ENCODE measurements around the gene EMC7. TPM values are rescaled to one million over a fixed set of nuclear protein-coding genes. Genes with fewer than 3 reads are reported as not detected.

Gene EMC7
- total and polyA plus RNA-seq, 2 of the 13 experiments (the other 11 are each of a cell fraction or from before 2014, with no cell fraction given) = 46.8 to 113 TPM

DNA sequence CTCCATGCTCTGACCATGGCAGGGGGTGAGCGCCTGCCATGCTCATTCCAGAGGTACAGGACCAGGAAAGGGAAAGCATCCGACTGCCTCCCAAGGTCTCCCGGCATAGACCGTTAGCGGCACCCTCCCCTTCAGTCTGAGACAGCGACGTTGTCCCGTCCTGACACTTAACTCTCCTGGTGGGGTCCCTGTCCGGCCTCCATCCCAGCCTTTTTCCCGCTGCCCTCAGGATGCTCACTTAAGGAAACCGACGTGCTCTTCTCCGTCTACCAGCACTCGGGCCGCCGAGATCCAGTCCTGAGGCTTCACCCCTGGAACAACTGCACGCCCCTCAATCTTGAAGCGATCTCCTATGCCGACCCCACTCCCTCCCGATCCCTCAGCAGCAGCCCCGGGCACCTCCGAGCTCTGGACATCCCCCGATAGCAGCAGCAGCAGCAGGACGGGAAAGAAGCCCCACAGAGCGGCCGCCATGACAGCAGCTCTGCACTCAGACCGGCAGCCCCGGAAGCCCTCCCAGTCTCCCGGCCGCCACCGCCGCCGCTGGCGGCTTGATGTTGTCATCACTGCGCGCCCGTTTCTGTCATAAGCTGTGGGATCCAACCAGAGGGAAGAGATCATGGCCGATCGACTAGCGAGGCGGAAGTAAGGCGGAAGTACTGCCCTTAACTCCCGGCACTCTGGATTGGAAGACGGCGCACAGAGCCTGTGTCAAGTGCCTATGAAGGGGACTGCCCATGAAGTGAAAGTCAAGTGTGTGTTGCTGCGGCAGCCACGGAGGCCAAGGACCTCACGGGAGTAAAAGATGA lies at the start of gene EMC7, which contains the start of gene PGBD4 (continued):
- TF ChIP-seq, protein P1, sequence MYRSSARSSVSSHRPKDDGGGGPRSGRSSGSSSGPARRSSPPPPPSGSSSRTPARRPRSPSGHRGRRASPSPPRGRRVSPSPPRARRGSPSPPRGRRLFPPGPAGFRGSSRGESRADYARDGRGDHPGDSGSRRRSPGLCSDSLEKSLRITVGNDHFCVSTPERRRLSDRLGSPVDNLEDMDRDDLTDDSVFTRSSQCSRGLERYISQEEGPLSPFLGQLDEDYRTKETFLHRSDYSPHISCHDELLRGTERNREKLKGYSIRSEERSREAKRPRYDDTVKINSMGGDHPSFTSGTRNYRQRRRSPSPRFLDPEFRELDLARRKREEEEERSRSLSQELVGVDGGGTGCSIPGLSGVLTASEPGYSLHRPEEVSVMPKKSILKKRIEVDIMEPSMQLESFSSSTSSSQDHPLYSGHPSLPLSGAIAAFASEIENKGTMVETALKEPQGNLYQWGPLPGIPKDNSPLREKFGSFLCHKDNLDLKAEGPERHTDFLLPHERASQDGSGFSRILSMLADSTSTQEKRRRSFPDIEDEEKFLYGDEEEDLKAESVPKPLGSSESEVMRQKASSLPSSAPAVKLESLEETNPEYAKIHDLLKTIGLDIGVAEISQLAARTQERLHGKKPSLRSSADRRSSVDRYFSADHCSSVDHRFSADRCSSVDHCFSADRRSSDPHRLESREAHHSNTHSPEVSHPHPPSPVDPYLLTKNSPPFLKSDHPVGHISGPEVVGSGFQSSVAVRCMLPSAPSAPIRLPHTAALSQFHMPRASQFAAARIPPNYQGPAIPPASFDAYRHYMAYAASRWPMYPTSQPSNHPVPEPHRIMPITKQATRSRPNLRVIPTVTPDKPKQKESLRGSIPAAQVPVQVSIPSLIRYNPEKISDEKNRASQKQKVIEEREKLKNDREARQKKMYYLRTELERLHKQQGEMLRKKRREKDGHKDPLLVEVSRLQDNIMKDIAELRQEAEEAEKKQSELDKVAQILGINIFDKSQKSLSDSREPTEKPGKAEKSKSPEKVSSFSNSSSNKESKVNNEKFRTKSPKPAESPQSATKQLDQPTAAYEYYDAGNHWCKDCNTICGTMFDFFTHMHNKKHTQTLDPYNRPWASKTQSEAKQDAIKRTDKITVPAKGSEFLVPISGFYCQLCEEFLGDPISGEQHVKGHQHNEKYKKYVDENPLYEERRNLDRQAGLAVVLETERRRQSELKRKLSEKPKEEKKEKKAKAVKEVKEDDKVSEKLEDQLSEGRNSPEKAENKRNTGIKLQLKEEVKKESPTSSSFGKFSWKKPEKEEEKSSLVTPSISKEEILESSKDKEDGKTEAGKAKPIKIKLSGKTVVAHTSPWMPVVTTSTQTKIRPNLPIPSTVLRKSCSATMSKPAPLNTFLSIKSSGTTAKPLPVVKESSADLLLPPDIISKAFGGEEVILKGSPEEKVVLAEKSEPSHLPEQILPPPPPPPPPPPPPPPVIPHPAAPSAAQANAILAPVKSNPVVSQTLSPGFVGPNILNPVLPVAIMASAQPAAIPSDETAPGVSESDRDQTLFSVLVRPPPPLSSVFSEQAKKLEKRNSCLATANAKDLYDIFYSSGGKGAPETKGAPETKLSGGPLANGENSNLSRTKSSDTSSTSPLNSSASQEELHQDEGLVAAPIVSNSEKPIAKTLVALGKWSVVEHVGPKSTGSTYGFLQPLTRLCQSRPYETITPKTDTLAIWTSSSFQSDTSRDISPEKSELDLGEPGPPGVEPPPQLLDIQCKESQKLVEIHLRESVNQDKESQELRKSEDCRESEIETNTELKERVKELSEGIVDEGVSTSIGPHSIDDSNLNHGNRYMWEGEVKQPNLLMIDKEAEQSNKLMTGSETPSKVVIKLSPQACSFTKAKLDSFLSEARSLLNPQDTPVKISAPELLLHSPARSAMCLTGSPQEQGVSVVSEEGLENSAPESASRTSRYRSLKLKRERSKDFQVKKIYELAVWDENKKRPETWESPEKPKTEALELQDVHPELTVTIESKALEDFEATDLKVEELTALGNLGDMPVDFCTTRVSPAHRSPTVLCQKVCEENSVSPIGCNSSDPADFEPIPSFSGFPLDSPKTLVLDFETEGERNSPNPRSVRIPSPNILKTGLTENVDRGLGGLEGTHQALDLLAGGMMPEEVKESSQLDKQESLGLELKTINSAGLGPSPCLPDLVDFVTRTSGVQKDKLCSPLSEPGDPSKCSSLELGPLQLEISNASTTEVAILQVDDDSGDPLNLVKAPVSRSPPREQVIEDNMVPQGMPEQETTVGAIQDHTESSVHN (CRISPR knock-in tag; IDR thresholded peaks at IDR 0.05) = no peak
- 0 out of 2 replicates have a peak, but pooled peaks have one; percentile 40 for TF ChIP-seq MTF2 (CRISPR knock-in tag; IDR thresholded peaks at IDR 0.05; ENCODE audit: borderline replicate concordance)
- TF ChIP-seq, protein P2, sequence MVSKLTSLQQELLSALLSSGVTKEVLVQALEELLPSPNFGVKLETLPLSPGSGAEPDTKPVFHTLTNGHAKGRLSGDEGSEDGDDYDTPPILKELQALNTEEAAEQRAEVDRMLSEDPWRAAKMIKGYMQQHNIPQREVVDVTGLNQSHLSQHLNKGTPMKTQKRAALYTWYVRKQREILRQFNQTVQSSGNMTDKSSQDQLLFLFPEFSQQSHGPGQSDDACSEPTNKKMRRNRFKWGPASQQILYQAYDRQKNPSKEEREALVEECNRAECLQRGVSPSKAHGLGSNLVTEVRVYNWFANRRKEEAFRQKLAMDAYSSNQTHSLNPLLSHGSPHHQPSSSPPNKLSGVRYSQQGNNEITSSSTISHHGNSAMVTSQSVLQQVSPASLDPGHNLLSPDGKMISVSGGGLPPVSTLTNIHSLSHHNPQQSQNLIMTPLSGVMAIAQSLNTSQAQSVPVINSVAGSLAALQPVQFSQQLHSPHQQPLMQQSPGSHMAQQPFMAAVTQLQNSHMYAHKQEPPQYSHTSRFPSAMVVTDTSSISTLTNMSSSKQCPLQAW (CRISPR knock-in tag; IDR thresholded peaks at IDR 0.05) = peak; percentile 86
- TF ChIP-seq, protein P3, sequence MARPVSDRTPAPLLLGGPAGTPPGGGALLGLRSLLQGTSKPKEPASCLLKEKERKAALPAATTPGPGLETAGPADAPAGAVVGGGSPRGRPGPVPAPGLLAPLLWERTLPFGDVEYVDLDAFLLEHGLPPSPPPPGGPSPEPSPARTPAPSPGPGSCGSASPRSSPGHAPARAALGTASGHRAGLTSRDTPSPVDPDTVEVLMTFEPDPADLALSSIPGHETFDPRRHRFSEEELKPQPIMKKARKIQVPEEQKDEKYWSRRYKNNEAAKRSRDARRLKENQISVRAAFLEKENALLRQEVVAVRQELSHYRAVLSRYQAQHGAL (CRISPR knock-in tag; IDR thresholded peaks at IDR 0.05; ENCODE audit: not compliant biosample characterization) = no peak
- TF ChIP-seq, protein P4, sequence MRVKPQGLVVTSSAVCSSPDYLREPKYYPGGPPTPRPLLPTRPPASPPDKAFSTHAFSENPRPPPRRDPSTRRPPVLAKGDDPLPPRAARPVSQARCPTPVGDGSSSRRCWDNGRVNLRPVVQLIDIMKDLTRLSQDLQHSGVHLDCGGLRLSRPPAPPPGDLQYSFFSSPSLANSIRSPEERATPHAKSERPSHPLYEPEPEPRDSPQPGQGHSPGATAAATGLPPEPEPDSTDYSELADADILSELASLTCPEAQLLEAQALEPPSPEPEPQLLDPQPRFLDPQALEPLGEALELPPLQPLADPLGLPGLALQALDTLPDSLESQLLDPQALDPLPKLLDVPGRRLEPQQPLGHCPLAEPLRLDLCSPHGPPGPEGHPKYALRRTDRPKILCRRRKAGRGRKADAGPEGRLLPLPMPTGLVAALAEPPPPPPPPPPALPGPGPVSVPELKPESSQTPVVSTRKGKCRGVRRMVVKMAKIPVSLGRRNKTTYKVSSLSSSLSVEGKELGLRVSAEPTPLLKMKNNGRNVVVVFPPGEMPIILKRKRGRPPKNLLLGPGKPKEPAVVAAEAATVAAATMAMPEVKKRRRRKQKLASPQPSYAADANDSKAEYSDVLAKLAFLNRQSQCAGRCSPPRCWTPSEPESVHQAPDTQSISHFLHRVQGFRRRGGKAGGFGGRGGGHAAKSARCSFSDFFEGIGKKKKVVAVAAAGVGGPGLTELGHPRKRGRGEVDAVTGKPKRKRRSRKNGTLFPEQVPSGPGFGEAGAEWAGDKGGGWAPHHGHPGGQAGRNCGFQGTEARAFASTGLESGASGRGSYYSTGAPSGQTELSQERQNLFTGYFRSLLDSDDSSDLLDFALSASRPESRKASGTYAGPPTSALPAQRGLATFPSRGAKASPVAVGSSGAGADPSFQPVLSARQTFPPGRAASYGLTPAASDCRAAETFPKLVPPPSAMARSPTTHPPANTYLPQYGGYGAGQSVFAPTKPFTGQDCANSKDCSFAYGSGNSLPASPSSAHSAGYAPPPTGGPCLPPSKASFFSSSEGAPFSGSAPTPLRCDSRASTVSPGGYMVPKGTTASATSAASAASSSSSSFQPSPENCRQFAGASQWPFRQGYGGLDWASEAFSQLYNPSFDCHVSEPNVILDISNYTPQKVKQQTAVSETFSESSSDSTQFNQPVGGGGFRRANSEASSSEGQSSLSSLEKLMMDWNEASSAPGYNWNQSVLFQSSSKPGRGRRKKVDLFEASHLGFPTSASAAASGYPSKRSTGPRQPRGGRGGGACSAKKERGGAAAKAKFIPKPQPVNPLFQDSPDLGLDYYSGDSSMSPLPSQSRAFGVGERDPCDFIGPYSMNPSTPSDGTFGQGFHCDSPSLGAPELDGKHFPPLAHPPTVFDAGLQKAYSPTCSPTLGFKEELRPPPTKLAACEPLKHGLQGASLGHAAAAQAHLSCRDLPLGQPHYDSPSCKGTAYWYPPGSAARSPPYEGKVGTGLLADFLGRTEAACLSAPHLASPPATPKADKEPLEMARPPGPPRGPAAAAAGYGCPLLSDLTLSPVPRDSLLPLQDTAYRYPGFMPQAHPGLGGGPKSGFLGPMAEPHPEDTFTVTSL (CRISPR knock-in tag; IDR thresholded peaks at IDR 0.05; ENCODE audit: borderline replicate concordance) = no peak
- peak; percentile 96; the same call in 1 of the 2 replicates for TF ChIP-seq ZNF567 (CRISPR knock-in tag; IDR thresholded peaks at IDR 0.05; ENCODE audit: borderline replicate concordance)
- no peak for TF ChIP-seq ZNF446 (CRISPR knock-in tag; IDR thresholded peaks at IDR 0.05)
- no peak for TF ChIP-seq ZNF256 (CRISPR knock-in tag; conservative IDR thresholded peaks at IDR 0.05)
- TF ChIP-seq, protein P5, sequence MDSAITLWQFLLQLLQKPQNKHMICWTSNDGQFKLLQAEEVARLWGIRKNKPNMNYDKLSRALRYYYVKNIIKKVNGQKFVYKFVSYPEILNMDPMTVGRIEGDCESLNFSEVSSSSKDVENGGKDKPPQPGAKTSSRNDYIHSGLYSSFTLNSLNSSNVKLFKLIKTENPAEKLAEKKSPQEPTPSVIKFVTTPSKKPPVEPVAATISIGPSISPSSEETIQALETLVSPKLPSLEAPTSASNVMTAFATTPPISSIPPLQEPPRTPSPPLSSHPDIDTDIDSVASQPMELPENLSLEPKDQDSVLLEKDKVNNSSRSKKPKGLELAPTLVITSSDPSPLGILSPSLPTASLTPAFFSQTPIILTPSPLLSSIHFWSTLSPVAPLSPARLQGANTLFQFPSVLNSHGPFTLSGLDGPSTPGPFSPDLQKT (CRISPR knock-in tag; IDR thresholded peaks at IDR 0.05; ENCODE audit: borderline replicate concordance) = no peak

Data from HepG2 (cell line).